HG02763 (cell line): ENCODE results near the gene RAB11FIP3.
"Not testable (repeated sequence)": the region's sequence is repeated elsewhere in the genome, so short reads cannot be mapped to it uniquely, and the experiment has no call there.

ENCODE experiments used
- ATAC-seq: cut with Tn5 transposase; IDR thresholded peaks from one replicate; pipeline ENCODE4 v1.9.1; 2021; ENCODE audit warnings: mild to moderate bottlenecking, moderate library complexity; ENCODE audit not compliant: unreplicated experiment

RAB11FIP3 gene

DNA sequence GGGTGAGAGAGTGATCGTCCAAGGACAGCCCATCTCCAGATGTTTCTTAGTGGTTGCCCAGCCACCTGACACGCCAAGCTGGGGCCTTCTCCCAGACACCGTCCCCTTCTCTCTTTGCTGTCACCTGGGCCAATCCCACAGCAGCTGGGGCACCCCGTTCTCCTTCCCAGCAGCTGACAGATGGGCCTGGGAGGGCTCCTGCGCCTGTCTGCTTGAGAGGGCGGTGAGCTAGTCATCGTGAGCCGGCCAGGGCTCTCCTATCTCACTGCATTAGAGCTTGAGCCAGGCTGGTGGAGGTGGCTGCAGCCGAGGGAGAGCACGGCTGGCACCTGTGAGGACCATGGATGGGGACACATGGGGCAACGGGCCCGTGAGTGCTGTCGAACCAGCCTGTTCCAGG, 41.2 kb downstream of the RAB11FIP3 start:
- no peak for ATAC-seq

DNA sequence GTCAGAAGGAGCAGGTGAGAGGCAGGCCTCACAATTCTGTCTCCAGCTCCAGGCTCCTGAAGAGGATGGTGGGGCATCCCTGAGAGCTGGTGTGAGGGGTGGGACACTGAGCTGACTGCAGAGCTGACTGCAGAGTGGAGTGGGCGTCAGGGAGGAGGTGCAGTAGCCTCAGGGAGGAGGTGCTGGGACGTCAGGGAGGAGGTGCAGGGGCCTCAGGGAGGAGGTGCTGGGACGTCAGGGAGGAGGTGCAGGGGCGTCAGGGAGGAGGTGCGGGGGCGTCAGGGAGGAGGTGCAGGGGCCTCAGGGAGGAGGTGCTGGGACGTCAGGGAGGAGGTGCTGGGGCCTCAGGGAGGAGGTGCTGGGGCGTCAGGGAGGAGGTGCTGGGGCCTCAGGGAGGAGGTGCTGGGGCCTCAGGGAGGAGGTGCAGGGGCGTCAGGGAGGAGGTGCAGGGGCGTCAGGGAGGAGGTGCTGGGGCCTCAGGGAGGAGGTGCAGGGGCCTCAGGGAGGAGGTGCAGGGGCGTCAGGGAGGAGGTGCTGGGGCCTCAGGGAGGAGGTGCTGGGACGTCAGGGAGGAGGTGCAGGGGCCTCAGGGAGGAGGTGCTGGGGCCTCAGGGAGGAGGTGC, 41.9 kb downstream of the RAB11FIP3 start:
- not testable (repeated sequence) for ATAC-seq

DNA sequence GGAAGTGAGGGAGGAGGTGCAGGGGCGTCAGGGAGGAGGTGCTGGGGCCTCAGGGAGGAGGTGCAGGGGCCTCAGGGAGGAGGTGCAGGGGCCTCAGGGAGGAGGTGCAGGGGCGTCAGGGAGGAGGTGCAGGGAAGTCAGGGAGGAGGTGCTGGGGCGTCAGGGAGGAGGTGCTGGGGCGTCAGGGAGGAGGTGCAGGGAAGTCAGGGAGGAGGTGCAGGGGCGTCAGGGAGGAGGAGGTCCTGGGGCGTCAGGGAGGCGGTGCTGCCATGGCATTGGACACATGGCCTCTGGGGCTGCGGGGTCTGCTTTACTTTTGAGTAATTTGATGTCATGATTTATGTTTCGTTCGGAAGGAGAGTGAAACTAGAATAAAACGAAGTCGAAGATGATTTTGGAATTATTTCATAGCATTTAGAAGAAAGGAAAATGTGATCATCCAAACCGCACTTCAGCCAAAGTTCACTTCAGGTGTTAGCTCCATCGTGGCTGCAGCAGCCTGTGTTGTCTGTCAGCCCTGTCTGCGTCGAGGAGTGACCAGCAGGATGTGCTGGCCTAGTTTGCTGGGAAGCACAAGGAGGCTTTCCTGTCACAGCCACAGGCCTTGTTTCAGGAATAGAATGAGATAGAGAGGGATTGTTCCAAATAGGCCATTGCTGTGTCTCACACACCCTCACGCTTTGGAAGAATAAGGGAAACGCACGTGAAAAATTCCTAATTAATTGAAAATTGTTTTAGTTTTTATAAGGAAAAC, 42.8 kb downstream of the RAB11FIP3 start:
- no peak for ATAC-seq

DNA sequence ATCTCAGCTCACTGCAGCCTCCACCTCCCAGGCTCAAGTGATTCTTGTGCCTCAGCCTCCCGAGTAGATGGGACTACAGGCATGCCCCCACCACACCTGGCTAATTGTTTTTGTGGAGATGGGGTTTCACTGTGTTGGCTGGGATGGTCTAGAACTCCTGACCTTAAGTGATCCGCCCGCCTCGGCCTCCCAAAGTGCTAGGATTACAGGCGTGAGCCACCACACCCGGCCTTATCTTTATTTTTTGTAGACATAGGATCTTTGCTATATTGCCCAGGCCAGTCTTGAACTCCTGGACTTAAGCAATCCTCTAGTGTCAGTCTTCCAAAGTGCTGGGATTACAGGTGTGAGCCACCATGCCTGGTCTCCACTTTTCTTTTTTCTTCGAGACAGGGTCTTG, 44.0 kb downstream of the RAB11FIP3 start:
- ATAC-seq = not testable (repeated sequence)

DNA sequence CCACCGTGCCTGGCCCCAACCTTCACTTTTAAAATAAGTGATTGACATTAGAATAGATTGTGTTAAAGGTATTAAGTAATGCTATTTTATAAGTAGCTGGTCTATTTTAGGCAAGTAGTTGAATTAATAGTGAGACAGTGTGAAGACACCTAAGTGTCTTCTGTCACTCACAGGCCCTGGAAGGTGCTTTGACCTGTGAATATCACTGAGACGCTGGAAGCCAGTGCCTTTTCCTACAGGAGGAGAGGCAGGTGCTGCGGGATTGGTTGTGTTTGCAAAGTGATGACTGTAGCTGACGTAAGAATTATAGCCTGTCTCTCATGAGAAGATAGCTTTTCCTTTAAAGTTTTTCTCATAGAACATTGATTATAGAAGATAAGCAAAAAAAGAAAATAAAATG, 45.0 kb downstream of the RAB11FIP3 start:
- no peak for ATAC-seq

DNA sequence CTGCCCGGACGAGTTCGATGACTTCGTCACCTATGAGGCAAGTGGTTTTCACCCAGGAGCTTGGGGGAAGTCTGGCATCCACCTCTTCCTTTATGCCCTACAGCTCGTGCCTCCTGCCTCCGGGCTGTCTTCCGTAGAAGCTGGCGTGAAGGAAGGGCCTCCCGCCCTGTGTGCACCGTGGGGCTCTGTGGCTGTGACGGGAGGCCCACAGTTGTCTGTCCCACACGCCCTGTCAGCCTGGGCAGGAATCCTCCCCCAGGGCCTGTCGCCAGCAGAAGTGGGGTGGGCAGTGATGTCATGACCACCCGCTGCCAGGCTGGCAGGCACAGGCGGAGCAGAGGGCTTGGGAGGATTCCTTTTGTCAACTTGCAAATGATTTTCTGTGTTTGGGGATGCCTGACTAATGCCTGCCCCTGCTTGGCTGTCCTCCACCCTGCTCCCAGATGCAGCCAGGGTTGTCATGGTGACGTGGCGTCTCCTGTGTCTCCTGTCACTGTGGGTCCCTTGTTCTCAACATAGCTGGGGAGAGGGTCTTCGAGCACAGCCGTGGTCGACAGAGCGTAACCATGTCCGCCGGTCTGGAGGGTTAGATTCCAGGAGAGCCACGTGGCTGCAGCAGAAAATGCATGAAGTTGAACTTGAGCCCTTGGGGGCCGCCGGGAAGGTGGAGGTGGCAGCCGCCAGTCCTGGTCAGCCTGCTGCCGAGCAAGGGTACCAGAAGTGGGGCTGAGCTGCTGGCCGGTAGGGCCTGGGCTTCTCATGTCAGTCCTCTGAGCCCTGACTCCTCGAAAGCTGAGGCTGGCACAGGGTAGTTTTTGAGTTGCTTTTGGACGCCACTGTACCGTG, 46.1 kb downstream of the RAB11FIP3 start:
- ATAC-seq = no peak

DNA sequence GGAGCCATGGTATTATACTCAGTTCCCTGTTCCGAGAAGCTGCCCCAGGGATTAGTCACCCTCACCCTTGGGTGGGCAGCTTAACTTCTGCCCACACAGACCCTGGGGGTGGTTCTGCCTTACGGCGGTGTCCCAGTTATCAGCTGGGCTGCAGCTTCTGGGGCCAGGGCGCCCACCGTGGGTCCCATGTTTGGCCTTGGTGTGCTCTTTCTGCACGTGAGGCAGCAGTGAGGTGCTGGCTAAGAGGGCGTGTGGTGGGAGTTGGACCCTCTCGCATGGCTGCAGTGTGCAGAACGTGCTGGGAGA, 46.7 kb downstream of the RAB11FIP3 start:
- no peak for ATAC-seq

DNA sequence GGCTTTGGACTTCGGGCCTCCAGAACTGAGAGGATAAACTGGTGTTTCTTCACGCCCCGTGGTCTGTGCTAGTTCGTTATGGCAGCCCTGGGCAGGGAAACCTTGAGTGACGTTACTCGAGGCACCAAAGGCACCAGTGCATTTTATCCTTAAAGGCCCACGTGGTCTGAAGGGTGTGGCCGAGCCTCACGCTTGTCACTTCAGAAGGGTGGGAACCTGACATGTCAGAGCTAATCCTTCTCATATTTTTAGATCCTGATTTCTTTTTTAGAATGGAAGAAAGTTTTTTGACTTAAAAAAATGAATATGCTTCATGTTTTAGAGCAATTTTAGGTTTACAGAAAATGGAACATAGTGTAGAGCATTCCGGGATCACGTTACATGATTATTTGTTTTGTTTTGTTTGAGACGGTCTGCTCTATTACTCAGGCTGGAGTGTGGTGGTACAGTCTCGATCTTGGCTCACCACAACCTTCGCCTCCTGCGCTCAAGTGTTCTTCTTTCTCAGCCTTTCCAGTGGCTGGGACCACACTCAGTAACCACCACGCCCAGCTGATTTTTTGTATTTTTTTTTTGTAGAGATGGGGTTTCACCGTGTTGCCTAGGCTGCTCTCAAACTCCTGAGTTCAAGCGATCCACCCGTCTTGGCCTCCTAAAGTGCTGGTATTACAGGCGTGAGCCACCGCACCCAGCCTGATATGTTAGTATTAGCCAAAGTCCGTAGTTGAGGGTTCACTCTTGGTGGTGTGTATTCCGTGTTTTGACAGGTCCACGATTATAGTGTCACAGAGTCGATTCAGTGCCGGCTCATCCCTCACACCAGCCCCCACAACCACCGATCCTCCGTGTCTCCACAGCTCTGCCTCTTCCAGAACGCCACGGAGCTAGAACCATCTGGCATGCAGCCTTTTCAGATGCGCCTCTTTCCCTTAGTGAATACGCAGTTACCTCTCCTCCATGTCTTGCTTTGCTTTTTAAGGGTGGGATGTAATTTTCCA, 47.9 kb downstream of the RAB11FIP3 start:
- no peak for ATAC-seq

DNA sequence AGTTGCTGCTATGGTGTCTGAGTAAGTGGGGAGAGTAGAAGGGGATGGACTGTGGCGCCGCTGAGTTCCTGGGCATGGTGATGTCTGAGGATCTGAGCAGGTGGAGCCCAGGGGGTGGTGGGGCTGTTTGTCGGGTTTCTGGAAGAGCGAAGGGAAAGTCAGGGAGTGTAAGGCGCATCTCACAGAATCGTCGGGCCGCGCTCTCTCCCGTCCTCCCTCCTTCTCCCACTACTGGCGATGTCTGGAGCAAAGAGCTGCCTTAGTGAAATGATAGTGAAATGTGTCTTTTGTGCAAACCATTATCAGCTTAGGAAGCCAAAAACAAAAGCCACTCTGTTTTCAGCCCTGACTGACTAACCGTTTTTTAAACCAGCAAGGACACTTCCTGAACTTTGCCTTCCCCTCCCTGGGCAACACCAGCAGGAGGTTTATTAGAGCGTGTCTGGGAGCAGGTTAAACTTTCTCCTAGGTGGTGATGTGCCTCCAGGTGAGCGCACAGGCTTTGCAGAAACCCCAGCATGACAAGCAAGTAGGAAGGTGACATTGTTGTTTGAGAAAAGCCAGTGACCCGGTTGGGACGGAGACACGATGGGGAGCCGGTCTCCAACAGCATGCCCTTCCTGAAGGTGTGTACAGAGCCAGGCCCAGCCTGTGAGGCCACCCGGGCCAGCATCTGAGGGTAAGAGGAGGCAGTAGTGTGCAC, 49.1 kb downstream of the RAB11FIP3 start:
- ATAC-seq = no peak

DNA sequence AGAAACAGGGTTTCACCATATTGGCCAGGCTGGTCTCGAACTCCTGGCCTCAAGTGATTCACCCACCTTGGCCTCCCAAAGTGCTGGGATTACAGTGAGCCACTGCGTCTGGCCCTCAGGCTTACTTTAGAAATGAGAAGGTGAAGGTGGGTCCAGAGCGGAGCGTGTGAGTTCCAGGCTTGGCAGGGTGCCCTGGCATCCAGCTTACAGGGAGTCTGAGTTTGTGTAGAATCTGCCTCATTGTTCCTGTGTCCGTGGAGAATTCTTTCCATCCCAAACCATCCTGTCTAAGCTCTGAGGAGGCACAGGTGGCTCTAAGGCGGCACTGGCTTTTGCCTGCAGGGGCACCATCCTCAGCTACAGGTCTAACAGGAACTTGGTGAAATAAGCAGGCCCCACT, 50.6 kb downstream of the RAB11FIP3 start:
- no peak for ATAC-seq

DNA sequence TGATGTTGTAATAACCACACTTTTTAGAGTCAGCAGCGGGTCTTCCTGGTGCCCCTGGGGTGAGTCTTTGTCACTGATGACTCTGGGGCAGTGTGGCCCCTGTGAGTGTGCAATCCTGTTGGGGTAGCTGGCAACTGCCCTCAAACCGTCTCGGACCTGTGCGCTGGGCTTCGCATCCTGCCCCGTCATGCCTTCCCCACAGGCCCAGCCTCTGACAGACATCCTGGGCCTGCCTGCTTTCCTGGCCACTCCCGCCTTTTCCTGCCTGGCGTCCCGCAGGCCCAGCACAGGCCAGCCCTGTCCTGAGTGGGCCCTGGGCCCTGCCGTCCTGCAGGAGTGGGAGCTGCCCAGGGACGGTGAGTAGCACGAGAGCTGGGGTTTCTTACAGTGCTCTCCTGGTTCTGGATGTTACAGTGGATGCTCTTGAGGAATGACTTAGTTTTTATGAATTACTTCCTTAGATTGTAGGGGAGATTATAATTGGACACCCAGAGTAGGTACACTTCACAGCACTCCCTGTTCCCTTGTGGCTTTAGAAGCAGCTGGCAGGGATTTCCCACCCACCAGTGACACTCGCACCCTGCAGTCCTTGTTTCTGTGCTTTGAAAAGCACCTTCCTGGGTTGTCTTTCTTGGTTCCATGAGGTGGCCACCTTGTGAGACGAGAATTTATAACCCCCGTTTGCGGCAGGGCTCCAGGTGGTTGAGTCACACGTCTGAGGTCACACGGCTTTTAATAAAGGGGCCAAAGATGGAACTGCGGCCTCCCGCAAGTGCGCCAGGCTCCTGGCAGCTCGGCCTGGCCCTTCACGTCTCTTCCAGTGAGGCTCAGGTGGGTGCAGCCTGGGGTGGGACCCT, 52.1 kb downstream of the RAB11FIP3 start:
- ATAC-seq = no peak

DNA sequence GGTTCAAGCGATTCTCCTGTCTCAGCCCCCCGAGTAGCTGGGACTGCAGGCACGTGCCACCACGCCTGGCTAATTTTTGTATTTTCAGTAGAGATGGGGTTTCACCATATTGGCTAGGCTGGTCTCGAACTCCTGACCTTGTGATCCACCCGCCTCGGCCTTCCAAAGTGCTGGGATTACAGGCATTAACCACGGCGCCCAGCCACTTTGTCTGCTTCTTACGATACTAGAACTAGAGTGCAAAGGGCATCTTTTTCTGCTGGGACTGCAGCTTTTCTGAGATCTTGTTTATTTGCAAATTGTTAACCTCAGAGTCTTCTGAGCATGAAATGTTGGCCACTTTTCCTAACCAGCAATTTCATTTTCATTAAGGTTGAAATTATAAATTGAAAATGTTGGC, 52.8 kb downstream of the RAB11FIP3 start:
- not testable (repeated sequence) for ATAC-seq

DNA sequence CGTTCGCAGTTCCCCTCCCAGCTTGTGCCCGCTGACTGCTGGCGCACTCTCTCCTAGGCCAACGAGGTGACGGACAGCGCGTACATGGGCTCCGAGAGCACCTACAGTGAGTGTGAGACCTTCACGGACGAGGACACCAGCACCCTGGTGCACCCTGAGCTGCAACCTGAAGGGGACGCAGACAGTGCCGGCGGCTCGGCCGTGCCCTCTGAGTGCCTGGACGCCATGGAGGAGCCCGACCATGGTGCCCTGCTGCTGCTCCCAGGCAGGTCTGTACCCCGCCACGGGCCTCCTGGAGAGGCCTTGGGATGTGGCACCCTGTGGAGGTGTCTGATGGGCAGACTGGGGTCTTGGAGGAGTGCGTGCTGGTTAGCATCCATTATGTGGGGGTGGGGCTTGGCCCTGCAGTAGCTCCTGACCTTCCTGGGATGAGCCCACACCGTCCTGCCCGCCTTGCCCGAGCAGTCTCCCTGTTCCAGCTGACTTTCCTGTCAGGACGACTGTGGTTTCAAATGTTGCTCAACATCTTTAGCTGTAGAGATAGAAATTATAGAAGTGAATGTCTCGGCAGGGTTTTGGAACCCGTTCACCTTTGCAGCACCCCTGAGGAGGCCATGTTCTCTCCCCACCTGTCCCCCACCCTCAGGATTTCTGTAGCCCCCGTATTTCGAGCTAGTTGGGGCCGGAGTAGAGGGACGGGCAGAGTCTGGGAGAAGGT, 57.2 kb downstream of the RAB11FIP3 start:
- ATAC-seq = no peak

DNA sequence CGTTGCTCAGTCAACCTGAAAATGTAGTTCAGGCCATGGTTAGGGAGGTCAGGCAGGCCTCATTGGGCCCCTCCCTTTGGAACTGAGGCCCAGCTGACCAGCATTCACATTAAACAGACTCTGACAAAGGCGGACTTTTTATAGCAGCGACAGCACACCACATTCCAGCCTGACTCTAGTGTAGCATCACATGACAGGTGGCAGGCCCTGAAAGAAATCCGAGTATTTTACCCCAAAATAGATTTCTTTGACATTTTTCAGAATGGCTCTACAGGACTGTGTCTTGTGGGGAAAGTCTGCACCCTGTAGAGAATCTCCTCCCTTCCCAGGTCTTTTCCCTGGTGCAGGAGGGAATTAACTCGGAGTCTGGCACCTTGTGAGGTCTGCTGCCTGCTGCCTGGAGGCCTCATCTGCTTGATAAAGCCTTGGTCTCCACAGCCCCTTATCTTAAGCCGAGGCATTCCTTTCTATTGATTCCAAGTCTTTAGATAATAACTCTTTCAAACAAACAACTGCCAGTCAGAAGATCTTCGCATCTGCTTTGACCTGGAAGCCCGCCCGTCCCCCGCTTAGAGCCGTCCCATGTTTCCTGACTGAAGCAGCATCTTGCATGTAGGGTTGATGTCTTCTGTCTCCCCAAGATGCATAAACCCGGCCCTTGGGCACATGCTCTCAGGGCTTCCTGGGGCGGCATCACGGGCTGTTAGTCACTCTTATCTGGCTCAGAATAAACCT, 58.1 kb downstream of the RAB11FIP3 start:
- ATAC-seq = no peak

DNA sequence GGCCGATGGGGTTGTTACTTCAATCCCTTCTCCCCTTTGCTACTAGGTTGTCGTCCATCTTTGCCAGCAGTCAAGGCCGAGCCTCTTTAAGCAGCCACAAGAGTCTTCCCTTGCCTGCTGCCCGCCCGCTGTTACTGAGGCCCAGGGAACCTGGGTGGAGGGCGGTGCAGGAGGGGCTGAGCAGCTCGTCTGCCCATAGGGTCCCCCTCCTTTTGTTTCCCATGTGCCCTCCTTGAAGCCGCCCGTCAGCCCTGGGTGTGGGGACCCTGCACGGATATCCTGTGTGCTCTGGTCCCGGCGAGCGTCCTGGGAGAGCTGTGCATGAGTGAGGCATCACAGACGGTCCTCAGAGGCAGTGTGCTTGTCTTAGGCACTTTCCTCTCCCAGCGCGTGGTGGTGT, 64.2 kb downstream of the RAB11FIP3 start:
- no peak for ATAC-seq

DNA sequence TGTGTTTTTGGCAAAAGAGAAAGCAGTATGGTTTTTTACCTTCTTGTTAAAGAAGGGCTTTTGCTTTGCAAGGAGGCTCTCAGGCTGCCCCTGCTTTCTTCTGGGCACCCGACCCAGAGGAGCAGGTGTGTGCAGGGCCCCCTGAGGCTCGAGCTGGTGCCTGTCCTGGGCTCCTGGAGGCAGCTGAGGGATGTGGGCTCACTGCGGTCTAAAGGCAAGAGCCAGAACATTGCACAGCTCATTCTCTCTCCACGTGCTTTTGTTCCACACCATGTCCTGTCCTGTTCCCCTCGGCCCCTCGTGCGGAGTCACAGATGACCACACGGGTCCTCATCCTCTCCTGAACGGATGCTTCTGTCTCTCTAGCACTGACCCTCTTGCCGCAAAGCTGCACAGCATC, 65.3 kb downstream of the RAB11FIP3 start:
- no peak for ATAC-seq

DNA sequence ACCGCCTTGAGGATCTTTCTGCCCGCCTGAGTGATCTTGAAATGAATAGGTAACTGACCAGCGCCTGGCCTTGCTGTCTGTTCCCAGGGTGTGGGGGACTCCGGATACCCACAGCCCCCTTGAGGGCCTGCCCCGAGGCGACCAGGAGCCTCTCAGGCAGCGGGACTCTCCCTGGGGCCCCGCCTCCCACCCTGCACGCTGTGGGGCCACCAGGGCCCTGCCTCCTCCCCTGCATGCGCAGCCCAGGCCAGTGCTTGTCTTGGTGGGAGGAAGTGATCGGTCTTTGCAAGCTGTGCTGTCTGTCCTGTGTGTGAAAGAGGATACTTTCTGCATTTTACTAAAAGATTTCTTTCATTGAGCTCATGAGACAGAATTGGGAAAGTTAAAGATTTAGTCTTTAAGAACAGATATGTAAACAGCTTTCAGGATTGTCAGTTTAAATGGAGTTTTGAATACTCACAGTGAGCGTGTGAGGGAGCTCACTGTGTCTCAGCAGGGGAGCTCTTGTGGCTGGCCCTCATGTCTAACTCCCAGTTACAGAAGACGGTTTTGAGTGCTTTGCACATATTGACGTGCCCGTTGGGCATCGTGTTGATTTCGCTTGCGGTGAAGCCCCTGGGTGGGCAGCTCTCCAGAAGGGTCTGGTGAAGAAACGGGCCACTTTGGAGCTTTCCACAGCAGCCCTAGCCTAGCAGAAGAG, 65.9 kb downstream of the RAB11FIP3 start:
- ATAC-seq = no peak
